ENCODE measurements around the gene BCL2L14.

BCL2L14 gene

DNA sequence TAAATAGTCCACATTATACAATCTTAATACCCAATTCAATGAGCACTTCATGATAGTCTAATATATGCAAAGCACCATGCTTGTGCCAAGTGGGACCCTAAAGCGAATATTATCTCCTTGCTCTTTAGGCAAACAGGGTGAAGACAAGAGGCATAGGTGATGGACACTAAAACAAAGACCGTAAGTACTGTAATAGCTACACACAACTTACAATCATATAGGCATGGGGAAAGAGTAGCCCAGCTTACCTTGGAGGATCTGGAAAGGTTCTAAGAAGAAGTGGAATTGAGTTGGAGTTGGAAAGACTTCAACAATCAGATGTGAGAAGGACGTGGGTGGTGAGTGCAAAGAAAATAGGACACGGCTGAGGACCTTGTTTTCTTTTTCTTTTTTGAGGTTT lies 19.1 kb upstream of the BCL2L14 start:
- H3K4me3 ChIP-seq (ENCODE audit: control insufficient read depth, low read depth, low read length): no peak overlapping the region
- TF ChIP-seq, protein P1, sequence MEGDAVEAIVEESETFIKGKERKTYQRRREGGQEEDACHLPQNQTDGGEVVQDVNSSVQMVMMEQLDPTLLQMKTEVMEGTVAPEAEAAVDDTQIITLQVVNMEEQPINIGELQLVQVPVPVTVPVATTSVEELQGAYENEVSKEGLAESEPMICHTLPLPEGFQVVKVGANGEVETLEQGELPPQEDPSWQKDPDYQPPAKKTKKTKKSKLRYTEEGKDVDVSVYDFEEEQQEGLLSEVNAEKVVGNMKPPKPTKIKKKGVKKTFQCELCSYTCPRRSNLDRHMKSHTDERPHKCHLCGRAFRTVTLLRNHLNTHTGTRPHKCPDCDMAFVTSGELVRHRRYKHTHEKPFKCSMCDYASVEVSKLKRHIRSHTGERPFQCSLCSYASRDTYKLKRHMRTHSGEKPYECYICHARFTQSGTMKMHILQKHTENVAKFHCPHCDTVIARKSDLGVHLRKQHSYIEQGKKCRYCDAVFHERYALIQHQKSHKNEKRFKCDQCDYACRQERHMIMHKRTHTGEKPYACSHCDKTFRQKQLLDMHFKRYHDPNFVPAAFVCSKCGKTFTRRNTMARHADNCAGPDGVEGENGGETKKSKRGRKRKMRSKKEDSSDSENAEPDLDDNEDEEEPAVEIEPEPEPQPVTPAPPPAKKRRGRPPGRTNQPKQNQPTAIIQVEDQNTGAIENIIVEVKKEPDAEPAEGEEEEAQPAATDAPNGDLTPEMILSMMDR (IDR thresholded peaks at IDR 0.05; ENCODE audit: control insufficient read depth, insufficient read depth, low read depth, low read length, missing control alignments): no peak
- DNase-seq (ENCODE audit: low read depth): no peak

GRCh38 chr12:12054993-12055392 lies 15.7 kb upstream of the BCL2L14 start:
- TF ChIP-seq, protein P1 (IDR thresholded peaks at IDR 0.05; ENCODE audit: control insufficient read depth, insufficient read depth, low read depth, low read length, missing control alignments): no peak
- H3K4me3 ChIP-seq (ENCODE audit: control insufficient read depth, low read depth, low read length): no peak overlapping the region
- DNase-seq (ENCODE audit: low read depth): no peak

DNA sequence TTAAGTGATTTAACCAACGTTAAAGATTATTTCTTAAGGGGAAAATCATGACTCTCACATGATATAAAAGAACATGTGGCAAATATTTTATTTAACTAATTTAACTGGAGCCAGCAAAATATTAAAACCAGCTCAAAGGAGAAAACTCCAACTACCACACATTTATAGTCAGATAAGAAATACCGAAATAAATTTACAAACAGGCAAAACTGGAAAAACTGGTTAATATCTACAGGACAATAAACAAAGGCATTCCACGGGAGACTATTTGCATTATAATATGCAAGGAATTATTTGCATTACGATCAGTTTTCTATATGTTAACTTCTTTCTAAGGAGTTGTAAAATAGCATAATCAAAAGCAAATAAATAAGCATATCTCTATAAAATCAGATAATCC lies 13.8 kb upstream of the BCL2L14 start:
- DNase-seq (ENCODE audit: low read depth): no peak
- H3K4me3 ChIP-seq (ENCODE audit: control insufficient read depth, low read depth, low read length): no peak overlapping the region
- TF ChIP-seq, protein P1 (IDR thresholded peaks at IDR 0.05; ENCODE audit: control insufficient read depth, insufficient read depth, low read depth, low read length, missing control alignments): no peak

GRCh38 chr12:12064596-12064995 lies 6.1 kb upstream of the BCL2L14 start:
- no peak for DNase-seq (ENCODE audit: low read depth)
- H3K4me3 ChIP-seq (ENCODE audit: control insufficient read depth, low read depth, low read length): no peak overlapping the region
- TF ChIP-seq, protein P1 (IDR thresholded peaks at IDR 0.05; ENCODE audit: control insufficient read depth, insufficient read depth, low read depth, low read length, missing control alignments): no peak

GRCh38 chr12:12068751-12069150 lies 2.0 kb upstream of the BCL2L14 start:
- no peak overlapping the region for H3K4me3 ChIP-seq (ENCODE audit: control insufficient read depth, low read depth, low read length)
- no peak for DNase-seq (ENCODE audit: low read depth)
- TF ChIP-seq, protein P1 (IDR thresholded peaks at IDR 0.05; ENCODE audit: control insufficient read depth, insufficient read depth, low read depth, low read length, missing control alignments): no peak

DNA sequence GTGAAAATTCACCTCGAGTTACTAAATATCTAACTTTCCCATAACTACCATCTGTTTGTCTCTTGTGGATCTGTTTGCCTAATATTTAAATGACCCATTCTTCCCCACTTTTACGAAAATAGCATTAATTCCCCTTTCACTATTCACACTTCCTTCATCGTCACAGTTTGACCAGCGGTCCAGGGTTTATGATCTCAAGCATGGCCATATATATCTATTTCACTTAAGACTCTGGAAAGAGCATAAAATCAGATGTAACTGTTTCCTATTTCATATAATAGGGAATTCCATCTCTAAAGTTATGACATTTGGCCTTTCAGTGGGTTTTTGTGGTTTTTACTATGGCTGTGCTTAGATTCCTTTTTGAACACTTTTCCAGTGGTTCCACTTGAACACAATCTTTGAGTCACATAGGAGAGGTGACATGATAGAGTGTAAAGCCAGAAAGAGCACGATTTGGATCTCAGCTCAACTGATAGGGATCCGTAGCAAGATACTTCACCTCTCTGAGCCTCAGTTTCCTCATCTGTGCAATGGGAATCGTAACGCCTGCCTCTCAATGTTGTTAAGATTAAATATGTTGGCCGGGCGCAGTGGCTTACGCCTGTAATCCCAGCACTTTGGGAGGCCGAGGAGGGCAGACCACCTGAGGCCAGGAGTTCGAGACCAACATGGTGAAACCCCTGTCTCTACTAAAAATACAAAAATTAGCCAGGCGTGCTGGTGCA lies 754 bp upstream of the BCL2L14 start:
- TF ChIP-seq, protein P1 (IDR thresholded peaks at IDR 0.05; ENCODE audit: control insufficient read depth, insufficient read depth, low read depth, low read length, missing control alignments): no peak
- DNase-seq (ENCODE audit: low read depth): no peak
- H3K4me3 ChIP-seq (ENCODE audit: control insufficient read depth, low read depth, low read length): no peak overlapping the region
